HG03378 (cell line): ENCODE results near the gene ATOH8.

ENCODE experiments used
- ATAC-seq: cut with Tn5 transposase; IDR thresholded peaks from one replicate; pipeline ENCODE4 v1.9.1; 2021; ENCODE audit warnings: mild to moderate bottlenecking, moderate library complexity; ENCODE audit not compliant: unreplicated experiment

ATOH8 gene

DNA sequence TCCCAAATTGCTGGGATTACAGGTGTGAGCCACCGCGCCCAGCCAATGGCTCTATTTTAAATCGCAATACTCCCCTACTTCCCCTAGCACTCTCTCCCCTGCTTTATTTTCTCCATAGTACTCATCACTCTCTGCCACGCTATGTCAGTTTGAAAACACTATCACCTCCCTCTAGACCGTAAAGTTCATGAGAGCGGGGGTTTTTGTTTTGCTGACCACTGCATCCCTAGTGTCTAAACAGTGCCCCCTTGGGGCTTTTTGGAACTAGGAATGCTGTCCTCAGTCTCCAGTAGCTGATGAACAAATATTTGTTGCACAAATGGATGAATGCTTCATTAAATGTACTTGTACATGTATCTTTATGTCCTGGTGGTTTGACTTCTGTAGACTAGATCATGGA is 44.1 kb downstream of the ATOH8 start:
- ATAC-seq = no peak

DNA sequence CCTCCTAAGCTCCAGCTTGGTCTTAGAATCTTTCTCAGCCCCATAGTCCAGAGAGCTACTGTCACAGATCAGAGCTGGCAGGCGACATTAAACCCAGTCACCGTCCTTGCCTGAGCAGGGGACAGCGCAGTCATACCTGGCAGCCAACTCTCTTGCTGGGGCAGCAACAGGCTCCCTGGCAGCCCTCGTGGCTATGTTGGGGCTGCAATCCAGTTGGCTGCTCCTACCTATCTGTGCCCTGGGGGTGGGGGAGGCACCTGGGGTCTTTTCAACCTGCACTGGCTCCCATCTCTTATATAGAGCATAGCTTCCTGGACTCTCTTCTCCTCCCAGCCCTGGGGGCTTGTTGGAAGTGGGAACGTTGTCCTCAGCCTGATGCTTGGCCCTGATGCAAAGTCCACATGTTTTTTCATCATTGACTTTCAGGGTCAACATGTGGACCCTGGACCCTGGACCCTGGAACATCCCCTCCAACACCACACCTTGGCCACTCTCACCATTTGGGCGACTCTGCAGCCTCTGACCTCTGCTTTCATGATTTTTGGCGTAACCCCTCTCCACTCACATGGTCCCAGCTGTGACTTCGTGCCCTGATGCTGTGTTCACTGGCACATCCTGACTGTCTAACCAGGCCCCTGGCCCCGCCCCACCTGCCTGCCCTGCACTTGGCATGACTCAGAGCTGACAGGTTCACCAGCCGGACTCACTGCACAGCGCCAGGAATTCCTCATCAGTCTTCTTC is 45.6 kb downstream of the ATOH8 start:
- ATAC-seq = no peak

DNA sequence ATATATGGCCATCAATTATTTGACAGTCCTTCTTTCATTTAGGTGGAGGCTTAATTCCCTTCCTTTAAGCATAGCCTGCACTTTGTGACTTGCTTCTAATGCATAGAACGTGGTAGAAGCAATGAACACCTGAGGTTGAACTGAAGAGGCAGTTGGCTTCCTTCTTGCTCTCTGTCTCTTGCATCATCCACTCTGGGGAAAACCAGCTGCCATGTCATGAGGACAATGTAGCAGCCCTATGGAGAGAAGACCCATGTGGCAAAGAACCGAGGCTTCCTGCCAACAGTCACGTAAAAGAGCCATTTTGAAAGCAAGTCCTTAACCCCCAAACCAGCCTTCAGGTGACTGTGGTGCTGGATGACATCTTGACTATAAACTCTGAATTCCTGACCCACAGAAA is 46.8 kb downstream of the ATOH8 start:
- ATAC-seq = no peak

DNA sequence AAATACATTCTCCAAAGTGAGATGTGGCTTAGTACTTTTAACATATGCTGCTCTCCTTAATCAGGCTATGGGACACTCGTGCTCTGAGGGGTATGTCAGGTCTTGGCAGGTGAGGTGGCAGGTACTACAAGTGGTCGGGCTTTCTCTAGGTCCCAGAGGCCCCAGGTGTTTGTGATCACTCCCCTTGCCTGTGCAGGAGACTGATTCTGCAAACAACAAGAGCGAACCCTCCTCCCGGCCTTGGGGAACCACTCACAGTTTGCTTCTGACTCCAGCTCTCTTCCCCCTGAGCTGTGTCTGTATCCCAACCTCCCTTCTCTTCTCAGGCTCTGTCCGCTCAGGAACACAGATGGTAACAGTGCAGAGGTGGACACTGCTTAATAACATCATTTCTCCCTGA is 48.1 kb downstream of the ATOH8 start:
- no peak for ATAC-seq

DNA sequence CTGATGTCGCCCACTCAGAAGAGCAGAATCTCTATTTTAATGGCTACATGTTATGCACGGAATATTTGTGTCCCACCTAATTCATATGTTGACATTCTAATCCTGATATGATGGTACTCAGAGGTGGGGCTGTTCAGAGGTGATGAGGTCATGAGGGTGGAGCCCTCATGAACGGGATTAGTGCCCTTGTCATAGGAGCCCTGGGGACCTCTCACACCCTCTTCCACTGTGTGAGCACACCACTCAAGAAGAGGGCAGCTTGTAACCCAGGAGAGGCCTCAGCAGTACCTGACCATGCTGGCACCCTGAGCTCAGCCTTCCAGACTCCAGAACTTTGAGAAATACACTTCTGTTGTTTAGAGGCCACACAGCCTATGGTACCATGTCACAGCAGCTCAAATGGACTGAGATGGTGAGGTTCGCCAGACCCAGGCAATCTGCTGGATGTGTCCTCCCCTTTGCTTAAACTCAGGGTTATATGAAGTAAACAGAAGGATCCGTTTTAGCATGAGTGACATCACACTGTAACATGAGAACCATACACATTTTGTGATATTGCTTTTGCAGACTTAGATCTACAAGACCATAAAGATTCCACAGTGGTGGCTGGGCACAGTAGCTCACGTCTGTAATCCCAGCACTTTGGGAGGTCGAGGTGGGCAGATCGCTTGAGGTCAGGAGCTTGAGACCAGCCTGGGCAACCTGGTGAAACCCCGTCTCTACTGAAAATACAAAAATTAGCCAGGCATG is 48.7 kb downstream of the ATOH8 start:
- no peak for ATAC-seq

DNA sequence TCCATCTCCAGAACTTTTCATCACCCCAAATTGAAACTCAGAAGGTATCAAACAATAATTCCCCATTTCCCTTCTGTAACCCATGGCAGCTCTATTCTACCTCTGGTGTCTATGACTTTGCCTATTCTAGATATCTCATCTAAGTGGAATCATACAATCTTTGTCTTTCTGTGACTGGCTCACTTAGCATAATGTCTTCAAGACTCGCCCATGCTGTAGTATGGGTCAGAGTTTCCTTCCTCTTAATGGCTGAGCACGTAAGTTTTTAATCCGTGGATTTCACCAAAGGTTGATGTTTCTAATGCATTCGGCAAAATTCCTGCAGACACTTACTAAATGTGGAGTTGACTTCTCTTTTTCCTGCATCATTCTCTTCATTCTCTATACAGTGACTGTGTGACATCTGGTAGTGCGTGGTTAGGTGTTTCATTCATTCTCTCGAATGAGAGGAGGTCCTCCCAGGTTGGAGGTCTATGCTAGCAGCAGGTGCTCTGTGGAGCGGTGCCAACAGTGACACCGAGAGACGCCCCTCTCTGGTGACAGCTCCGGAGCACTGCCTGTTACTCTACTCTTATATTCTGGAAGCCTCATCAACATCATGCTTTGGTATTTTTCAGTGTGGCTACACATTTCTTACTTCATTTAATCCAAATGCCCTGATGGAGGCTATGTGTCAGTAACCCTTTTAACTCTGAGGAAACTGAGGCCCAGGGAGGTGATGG is 50.1 kb downstream of the ATOH8 start:
- ATAC-seq = no peak

DNA sequence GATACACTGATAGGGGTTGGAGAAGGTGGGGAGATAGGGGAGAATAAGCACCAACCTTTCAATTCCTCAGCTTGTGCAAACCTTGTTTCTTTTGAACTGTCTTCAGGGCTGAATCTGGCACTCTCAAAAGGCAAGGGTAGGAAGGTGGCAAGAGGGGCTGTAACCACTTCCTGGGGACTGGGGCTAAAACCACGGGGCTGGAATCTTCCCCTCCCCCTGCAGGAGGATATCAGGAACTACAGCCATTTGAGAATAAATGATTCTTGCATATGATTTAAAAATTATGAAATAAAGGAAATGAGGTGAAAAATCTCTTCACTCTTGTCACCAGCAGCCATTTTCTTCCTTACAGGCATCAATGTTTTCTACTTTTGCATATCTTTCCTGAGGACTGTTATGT is 50.8 kb downstream of the ATOH8 start:
- ATAC-seq = no peak

DNA sequence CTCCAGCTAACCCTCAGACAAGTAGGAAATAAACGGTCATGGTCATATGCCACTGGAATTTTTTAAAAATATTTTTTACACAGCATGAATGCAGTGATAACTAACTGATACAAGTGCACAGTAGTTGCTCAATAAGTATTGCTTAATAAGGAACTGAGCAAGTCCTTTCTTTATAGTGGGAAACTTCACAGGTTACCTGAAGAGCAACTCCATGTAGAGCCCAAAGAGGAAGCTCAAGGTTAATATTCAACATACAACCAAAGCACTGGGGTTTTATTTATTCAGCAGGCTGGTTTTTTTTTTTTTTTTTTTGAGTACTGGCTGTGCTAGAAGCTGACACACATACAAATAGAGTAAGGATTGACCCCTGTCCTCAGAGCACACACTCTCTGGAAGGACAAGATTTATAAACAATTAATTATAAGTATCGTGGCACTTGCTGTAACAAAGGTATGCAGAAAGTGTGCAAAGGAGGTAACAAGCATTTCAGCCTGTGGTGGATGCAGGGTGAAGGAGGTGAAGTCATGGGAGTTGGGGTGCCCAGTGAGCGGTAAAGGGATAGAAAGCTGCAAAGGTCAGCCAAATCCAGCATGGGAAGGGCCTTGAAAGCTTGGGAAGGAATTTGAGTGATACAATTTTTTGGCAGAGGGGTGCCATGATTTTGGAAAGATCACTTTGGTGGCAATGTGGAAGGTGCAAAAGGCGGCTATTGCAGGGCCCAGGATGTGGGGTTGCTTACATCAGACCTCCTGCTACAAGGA is 52.7 kb downstream of the ATOH8 start:
- ATAC-seq = no peak

DNA sequence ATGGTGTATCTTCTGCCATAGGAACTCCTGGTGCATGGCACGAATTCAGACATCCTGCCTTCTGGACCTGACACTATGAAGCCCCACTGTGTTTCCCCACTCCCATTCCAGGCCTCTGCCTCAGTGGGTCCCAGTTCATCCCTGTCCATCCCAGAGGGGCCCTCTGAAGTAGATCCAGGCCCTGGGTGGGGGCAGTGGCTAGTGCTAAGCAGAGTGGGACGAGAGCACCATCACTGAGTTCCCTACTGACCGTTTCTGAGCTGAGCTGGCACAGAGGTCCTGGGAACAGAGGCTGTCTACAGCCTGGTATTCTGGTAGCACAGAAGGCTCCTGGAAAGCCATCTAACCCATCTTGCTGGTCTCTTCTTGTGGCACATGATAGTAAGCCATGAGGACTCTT is 54.0 kb downstream of the ATOH8 start:
- no peak for ATAC-seq

DNA sequence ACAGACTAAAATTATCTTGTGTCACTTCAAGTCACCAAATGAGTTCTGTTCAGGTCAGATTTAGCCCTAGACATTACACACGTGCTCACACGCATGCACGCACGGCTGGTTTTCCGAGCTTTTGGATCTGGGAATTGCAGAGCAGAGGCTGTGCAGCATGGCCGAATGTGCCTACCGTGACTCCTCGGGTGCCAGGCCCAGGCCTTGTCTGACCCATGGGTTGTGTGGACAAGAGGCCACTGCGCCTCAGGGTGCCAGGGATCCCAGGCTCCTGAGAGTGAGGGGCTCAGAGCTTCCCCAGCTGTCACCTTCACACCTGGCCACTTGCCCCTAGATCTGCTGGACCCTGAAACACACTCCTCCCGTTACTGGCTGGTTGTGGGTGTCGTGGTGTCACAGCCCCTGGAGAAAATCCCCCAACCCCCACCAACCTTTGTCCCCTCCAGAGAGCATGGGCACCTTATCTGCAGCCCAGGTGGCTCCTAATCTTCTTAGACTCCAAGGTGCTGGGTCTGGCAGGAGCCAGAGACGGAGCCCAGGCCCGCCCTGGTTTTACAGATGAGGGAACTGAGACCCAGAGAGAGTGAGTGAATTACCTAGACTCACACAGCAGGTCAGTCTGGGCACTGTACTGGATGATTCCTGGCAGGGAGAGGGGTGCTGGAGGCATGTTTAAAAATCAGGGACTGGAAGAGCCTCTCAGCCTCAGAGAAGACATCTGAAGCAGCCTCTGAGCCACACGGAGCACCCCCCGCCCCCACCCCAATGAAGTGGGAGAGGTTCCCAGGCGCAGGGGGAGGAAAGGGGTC is 56.8 kb downstream of the ATOH8 start:
- no peak for ATAC-seq

DNA sequence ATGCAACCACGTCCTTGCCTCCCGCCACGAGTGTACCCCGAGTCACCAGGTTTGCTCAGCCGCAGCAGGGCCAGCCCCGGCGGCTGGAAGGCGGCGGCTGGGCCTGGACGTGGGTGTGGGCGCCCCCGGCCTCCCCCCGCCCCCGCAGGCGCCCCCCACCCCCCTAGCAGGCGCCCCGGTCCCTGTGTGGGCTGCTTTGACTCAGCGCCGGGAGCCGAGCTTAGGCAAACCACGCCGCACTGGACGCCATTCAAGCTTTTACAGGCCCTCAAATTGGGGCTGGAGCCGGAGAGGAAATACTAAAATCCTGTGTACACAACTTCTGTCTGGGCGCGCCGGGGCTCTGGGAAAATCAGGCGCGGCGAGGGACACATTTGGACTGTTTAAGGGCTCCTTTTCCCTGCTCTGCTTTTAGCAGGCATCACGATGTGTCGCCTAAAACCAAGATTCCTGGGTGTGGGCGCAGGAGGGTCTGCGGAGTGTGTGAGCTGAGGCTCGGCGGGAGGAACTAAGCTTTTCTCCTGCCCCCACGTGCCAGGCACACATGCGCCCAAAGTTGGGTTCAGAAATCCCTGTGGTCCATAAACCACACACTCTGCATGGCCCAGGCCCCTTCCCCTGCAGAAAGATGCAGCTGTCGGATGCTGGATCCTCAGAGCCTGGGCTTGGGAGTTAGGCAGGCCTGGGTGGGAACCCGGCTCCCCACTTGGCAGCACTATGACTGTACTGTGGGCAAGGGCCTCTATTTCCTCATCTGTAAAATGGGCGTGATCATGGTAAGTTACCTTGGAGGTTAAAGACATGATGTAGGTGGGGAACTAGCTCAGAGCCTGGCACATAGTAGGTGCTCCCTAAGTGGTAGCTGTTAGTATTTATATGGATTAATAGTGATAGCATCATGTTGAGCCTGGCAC is 57.6 kb downstream of the ATOH8 start:
- ATAC-seq = no peak

DNA sequence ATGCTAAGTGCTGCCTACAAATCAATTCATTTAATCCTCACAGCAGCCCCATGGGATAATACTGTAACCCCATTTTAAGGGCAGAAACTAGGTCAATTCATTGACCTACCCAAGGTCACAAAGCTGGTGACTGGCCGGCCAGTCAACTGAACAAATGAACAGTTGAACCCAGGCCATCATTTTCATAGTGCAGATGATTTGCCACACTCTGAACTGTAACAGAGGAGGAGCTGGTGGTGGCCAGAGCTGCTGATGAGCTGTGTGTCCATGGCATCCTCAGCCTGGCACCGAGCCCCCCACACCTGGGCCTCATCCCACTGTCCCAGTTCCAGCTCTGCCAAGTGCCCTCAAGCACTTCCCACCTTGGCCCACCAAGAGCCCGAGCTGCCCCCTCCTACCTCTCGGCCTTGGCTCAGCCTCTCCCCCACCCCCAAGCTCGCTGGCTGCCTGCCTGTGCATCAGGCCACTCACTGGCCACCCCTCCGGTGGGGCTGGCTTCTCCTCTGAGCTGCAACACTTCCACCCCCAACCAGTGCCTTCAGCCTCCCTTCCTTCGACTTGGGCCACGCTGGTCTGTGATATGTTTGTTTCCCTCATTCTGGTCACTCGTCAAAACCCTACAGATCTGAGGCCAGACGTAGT is 58.4 kb downstream of the ATOH8 start:
- no peak for ATAC-seq

DNA sequence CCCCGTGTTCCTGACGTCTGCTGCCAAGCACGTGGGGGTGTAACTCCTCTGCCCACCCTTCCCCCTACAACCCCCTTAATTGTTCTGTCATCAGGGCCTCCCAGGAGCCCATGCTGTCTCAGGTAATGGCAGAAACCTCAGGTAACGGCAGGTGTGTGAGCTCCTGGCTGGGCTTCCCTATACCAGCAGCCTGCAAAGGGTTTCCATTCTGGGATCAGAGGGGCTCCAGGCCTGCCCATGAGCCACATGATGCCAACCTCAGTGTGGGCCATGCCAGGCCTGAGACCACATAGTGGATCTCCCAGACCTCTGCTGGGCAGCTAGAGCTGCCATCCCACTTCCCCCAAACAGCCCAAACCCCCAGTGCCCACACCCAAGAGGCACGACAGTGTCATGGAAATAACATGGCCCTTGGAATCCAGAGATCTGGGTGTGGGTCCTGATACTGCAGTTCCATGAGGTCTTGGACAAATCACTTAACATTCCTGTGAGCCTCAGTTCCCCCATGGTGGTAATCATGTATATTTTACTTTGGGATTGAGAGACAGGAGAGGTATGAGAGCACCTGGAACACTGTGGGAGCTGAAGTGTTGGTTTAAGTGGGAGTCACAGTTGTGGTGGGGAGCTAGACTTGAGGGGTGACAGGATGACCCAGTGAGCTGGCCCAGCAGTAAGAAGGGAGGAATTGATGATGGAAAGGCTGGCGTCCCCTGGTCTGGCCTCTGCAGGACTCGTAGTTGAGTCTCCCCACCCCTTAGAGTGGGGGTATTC is 59.6 kb downstream of the ATOH8 start:
- no peak for ATAC-seq

DNA sequence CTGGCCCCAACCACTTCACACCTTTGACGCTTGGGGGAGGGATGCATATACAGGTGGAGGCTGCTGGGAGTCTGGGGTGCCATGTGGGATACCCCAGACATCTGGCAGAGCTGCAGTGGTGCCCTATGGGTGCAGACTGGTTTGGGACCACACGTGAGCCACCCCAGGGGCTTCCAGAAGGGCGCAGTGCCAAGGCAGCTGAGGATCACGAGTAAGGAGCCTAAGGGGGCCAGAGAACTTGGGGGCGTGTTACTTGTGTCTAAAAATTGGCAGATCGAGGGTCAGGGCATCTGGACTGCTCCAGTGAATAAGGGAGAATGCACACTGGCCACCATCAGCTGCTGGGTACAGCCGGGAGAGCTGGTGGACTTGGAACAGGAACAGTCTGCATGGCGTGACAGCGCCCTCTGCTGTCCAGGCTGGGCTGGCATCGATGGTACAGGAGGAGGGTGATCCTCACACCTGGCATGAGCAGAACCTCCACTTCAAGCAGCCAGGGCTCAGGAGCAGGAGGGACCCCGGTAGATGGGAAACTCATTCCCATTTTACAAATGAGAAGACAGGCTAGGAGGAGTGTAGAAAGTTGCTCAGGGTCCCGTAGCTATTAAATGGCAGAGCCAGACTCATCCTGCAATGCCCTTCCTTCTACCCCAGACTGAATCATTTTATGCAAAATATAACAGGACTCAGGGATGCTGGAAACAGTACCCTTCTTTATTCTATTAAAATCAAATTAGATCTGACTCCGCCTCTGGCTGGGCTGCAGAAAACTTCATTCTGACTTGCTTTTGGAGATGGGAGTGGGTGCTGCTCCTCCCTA is 60.4 kb downstream of the ATOH8 start:
- ATAC-seq = no peak

DNA sequence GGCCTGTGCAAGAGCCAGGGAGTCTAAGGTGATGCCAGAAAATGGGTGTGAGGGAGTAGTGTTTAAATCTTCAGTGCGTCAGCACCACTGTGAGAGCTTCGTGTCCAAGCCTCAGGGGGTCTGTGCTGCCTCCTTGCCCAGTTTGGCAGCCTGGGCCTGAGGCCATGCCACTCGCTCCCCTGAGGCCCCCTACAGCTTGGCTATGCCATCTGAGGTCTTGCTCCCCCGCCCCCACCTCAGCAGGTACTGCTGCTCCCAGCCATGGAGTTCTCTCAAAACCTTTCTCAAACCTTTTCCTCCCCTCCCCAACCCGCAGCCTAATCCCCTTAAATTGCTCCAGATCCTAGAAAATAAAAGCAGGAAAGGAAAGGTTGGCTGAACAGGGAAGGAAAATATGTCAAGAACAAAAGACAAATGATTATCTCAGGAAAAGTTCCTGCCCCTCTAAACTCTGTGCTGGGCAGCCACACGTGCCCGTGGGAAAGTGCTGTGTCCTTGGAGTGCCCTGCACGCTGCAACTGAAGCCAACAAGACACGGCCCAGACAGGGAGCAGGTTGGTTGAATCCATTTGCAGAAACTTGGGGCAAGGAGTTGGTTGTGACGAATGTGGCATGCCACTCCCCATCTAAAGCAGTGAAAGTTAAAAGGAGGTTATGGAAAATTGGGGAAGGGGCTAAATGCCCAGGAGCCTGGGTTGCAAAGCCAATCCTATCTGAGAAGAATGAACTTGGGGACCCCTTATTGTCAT is 61.2 kb downstream of the ATOH8 start:
- ATAC-seq = no peak

DNA sequence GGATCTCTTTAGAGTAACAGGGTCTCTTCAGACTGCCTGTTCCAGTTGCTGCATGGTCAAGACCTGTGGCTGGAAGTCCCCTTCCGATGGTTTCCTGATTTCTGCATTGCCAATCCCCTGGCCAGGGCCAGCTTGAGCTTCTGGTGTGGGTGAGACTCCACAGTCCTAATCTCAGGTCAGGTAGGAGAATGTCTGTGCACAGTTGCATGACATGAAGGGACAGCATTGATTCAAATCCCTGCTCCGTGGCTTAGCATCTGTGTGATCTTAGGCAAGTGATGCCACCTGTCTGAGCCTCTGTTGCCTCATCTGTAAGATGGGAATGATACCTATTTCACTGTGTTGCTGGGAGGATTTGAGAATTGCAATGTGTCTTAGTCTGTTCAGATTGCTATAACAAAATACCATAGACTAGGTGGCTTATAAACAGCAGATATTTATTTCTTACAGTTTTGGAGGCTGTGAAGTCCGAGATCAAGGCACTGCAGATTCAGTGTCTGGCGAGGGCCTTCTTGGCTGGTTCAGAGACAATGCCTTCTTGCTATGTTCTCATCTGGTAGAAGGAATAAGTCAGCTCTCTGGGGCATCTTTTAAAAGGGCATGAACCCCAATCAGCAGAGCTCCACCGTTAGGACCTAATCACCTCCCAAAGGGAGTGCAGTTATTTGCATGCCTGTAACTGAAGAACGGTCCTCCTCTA is 66.2 kb downstream of the ATOH8 start:
- ATAC-seq = no peak
